ENCODE results near the gene FILIP1.
A peak's percentile ranks its signal among the peaks of the same experiment; 100 is the strongest.

FILIP1 gene

GRCh38 chr6:75262716-75263400 is 230.7 kb downstream of the FILIP1 start:
- H3K9ac ChIP-seq (ENCODE audit: low read length) = no peak overlapping the region
- H3K27ac ChIP-seq (ENCODE audit: low read depth, low read length) = no peak overlapping the region
- H3K27me3 ChIP-seq (ENCODE audit: control insufficient read depth, insufficient read depth, low read length) = no peaks in the 10 kb centered on the region
- H3K4me1 ChIP-seq (ENCODE audit: control insufficient read depth, insufficient read depth, low read length) = peaks cover 10% of the 10 kb centered on the region
- no peak overlapping the region for H3K4me3 ChIP-seq (ENCODE audit: low read depth, low read length)
- H3K9me3 ChIP-seq (ENCODE audit: control insufficient read depth, insufficient read depth, low read depth, low read length) = no peaks in the 10 kb centered on the region
- H3K36me3 ChIP-seq (ENCODE audit: control insufficient read depth, insufficient read depth, low read length) = peaks cover 52% of the 10 kb centered on the region

DNA sequence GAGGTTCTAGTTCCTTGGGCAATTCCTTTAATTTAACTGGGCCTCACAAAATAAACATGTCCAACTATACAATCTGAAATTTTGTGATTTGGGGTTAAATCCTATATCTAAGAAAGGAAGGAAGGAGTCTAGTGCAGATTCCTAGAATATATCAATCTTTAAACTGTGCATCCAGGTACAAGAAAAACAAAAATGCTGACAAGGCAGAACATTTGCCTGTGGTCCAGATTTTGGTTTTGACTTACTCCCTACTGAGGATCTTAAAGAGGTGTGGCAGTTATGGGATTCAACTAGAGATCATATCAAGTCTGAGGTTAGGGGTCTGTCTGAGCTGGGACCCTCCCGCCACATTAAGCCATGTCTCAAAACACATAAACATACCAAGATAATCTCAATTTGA is 232.3 kb downstream of the FILIP1 start:
- Histone ChIP-seq H3K9me3 (ENCODE audit: control insufficient read depth, insufficient read depth, low read depth, low read length) (no peaks in the 10 kb centered on the region), H3K36me3 (ENCODE audit: control insufficient read depth, insufficient read depth, low read length) (peaks cover 58% of the 10 kb centered on the region), H3K4me1 (ENCODE audit: control insufficient read depth, insufficient read depth, low read length) (no peaks in the 10 kb centered on the region), H3K27ac (ENCODE audit: low read depth, low read length) (no peak overlapping the region), H3K4me3 (ENCODE audit: low read depth, low read length) (no peak overlapping the region), H3K9ac (ENCODE audit: low read length) (no peak overlapping the region), H3K27me3 (ENCODE audit: control insufficient read depth, insufficient read depth, low read length) (no peaks in the 10 kb centered on the region)

- Histone ChIP-seq H3K4me1 (ENCODE audit: control insufficient read depth, insufficient read depth, low read length) (no peaks in the 10 kb centered on the region), H3K36me3 (ENCODE audit: control insufficient read depth, insufficient read depth, low read length) (peaks cover 56% of the 10 kb centered on the region), H3K9me3 (ENCODE audit: control insufficient read depth, insufficient read depth, low read depth, low read length) (no peaks in the 10 kb centered on the region), H3K4me3 (ENCODE audit: low read depth, low read length) (no peak overlapping the region), H3K27ac (ENCODE audit: low read depth, low read length) (no peak overlapping the region), H3K27me3 (ENCODE audit: control insufficient read depth, insufficient read depth, low read length) (no peaks in the 10 kb centered on the region), H3K9ac (ENCODE audit: low read length) (no peak overlapping the region)
Measured at GRCh38 chr6:75257343-75258087, 236.1 kb downstream of the FILIP1 start.

DNA sequence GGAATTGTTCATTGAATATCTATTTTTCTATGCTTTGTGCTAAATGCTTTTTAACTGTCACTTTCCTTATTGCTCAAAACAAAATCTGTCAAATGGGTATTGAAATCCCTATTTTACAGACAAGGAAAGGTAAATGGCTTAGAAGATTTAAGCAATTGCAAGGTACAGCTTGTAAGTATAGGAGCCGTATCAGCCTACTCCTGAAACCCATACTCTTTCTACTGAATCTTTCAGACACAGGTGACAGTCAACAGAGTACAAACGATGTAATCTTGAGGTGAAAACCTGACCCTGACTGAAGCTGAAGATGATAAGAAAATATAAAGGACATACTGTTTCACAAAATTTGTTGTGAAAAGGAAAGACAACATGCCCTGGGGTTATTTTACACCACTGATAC is 243.0 kb downstream of the FILIP1 start:
- peaks cover 12% of the 10 kb centered on the region for H3K36me3 ChIP-seq (ENCODE audit: control insufficient read depth, insufficient read depth, low read length)
- no peaks in the 10 kb centered on the region for H3K9me3 ChIP-seq (ENCODE audit: control insufficient read depth, insufficient read depth, low read depth, low read length)
- H3K27me3 ChIP-seq (ENCODE audit: control insufficient read depth, insufficient read depth, low read length) = no peaks in the 10 kb centered on the region
- H3K27ac ChIP-seq (ENCODE audit: low read depth, low read length) = peak overlapping the region; percentile 47; the same call in 1 of the 2 replicates
- peaks cover 33% of the 10 kb centered on the region for H3K4me1 ChIP-seq (ENCODE audit: control insufficient read depth, insufficient read depth, low read length)
- H3K9ac ChIP-seq (ENCODE audit: low read length) = no peak overlapping the region
- H3K4me3 ChIP-seq (ENCODE audit: low read depth, low read length) = no peak overlapping the region

DNA sequence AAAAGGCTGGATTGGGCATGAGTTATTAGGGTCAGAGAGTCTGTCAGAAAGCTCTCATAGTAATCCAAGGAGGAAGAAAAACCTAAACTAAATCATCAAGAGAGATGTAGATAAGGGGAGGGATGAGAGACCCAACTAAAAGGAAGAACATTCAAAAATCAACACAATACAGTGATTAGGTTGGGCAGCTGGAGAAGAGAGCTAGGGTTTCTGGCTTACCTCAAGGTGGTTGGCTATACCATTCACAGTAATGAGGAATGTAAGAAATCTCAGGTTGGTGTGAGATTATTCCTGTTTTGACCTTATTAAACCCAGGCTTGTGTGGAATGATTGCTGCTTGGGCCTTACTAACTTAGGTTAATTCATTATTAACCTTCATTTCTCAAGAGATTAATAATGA is 243.8 kb downstream of the FILIP1 start:
- Histone ChIP-seq H3K27me3 (ENCODE audit: control insufficient read depth, insufficient read depth, low read length) (no peaks in the 10 kb centered on the region), H3K36me3 (ENCODE audit: control insufficient read depth, insufficient read depth, low read length) (peaks cover 6% of the 10 kb centered on the region; the same call in 1 of the 2 replicates), H3K4me1 (ENCODE audit: control insufficient read depth, insufficient read depth, low read length) (peaks cover 33% of the 10 kb centered on the region), H3K9me3 (ENCODE audit: control insufficient read depth, insufficient read depth, low read depth, low read length) (no peaks in the 10 kb centered on the region), H3K4me3 (ENCODE audit: low read depth, low read length) (peak overlapping the region; percentile 16; the same call in 1 of the 2 replicates), H3K9ac (ENCODE audit: low read length) (no peak overlapping the region), H3K27ac (ENCODE audit: low read depth, low read length) (0 out of 2 replicates have a peak overlapping the region, but pooled peaks have one; percentile 47)

GRCh38 chr6:75246386-75246785 is 247.2 kb downstream of the FILIP1 start:
- no peak overlapping the region for H3K27ac ChIP-seq (ENCODE audit: low read depth, low read length)
- H3K9ac ChIP-seq (ENCODE audit: low read length) = no peak overlapping the region

GRCh38 chr6:75244063-75244584 is 249.5 kb downstream of the FILIP1 start:
- H3K9me3 ChIP-seq (ENCODE audit: control insufficient read depth, insufficient read depth, low read depth, low read length) = no peaks in the 10 kb centered on the region
- H3K27me3 ChIP-seq (ENCODE audit: control insufficient read depth, insufficient read depth, low read length) = no peaks in the 10 kb centered on the region
- peak overlapping the region; percentile 93 for H3K4me3 ChIP-seq (ENCODE audit: low read depth, low read length)
- H3K4me1 ChIP-seq (ENCODE audit: control insufficient read depth, insufficient read depth, low read length) = peaks cover 6% of the 10 kb centered on the region; the same call in 1 of the 2 replicates
- H3K9ac ChIP-seq (ENCODE audit: low read length) = peak overlapping the region; percentile 79
- peak overlapping the region; percentile 24; the same call in 1 of the 2 replicates for H3K27ac ChIP-seq (ENCODE audit: low read depth, low read length)
- H3K36me3 ChIP-seq (ENCODE audit: control insufficient read depth, insufficient read depth, low read length) = peaks cover 24% of the 10 kb centered on the region

More at GRCh38 chr6:75246386-75246785, 247.2 kb downstream of the FILIP1 start:
- H3K27me3 ChIP-seq (ENCODE audit: control insufficient read depth, insufficient read depth, low read length) = no peaks in the 10 kb centered on the region
- peaks cover 26% of the 10 kb centered on the region for H3K4me1 ChIP-seq (ENCODE audit: control insufficient read depth, insufficient read depth, low read length)
- H3K36me3 ChIP-seq (ENCODE audit: control insufficient read depth, insufficient read depth, low read length) = peaks cover 1% of the 10 kb centered on the region
- H3K9me3 ChIP-seq (ENCODE audit: control insufficient read depth, insufficient read depth, low read depth, low read length) = no peaks in the 10 kb centered on the region
- H3K4me3 ChIP-seq (ENCODE audit: low read depth, low read length) = no peak overlapping the region

DNA sequence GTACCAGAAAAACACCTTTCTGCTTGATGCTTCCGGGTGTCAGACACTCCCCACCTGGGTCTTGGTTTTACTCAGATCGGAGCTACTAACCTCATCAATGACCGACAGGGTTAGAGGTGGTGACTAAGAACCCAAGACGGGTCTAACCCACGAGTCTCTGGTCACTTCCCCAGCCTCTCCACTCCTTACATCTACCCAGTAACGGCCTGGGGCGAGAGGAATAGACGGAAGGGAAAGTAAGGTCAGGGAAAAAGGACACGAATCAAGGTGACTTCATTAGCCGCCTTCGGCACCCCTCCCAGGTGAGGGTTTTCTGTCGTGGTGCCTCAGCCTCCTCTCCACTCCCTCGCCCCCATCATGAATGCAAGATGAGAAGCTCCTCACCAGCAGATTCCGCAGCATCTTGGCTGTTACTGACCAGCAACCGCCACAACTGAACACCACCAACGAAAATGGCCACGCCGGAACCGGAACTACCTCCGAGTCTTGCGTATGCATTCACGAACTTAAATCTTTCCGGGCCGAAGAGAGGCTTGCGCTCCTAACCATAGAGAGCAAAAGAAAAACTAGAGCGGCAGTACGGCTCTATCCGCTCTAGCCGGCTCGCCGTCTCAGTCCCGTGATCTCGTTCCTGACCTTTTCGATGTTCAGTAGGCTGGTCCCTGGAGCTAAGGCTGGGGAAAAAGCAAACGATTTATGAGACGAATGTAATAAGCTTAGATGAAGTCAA is 250.1 kb downstream of the FILIP1 start, which contains the start of gene COX7A2:
Gene COX7A2 (minus strand): TSS at position 469 of the 730 bp plus-strand sequence. CDS start 67 bp downstream, at position 402.
- Histone ChIP-seq H3K27ac (ENCODE audit: low read depth, low read length) (peak within 1 kb of the TSS; percentile 45; the same call in 1 of the 2 replicates), H3K36me3 (ENCODE audit: control insufficient read depth, insufficient read depth, low read length) (peaks cover 29% of the 10 kb centered on the region), H3K4me1 (ENCODE audit: control insufficient read depth, insufficient read depth, low read length) (peaks cover 6% of the 10 kb centered on the region; the same call in 1 of the 2 replicates), H3K9ac (ENCODE audit: low read length) (peak within 1 kb of the TSS; percentile 89), H3K27me3 (ENCODE audit: control insufficient read depth, insufficient read depth, low read length) (no peaks in the 10 kb centered on the region), H3K9me3 (ENCODE audit: control insufficient read depth, insufficient read depth, low read depth, low read length) (no peaks in the 10 kb centered on the region), H3K4me3 (ENCODE audit: low read depth, low read length) (peak within 1 kb of the TSS; percentile 93)
